Epidermal melanocyte (primary cell): ENCODE results near the gene BMPR1A.

Experiments used
- DNase-seq: peaks from one replicate; pipeline ENCODE4 v3.0.0; 2011; ENCODE audit warnings: low spot score; ENCODE audit not compliant: insufficient read length

BMPR1A gene

DNA sequence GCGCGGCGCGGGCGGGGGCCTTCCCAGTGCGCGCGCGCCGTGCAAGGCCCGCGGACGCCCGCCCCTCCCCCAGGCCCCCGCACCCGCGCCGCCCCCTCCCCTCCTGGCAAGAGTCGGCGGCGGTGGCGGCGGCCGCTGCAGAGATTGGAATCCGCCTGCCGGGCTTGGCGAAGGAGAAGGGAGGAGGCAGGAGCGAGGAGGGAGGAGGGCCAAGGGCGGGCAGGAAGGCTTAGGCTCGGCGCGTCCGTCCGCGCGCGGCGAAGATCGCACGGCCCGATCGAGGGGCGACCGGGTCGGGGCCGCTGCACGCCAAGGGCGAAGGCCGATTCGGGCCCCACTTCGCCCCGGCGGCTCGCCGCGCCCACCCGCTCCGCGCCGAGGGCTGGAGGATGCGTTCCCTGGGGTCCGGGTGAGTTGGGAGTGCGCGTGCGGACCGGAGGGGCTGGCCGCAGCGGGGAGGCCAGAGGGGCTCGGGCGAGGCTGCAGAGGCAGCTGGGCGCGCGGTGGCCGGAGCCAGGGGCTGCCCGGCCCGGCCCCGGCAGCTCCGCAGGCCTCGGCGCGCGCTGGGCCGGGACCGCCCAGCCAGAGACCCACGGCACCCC lies at the start of gene BMPR1A:
TSS of gene BMPR1A (plus strand) at position 109 of the 602 bp plus-strand sequence. CDS start 119,400 bp downstream, outside the sequence.
- DNase-seq, result no peak

DNA sequence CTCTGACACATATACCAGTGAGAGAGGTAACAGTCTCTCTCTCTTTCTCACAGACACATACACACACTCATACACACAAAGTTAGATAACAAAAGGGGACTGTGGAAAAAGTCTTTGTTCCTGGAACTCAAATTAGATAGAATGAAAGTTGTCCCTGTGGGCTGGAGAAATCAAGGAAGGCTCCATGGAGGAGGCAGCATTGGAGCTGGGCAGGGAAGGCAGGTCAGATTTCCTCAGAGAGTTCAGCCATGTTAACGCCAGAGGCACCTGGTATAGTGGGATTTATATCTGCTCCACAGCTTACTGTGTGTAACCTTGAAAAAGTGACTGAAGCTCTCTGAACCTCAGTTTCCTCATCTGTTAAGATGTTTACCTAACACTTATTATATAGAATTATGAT lies 49.4 kb upstream of the BMPR1A start:
- no peak for DNase-seq

DNA sequence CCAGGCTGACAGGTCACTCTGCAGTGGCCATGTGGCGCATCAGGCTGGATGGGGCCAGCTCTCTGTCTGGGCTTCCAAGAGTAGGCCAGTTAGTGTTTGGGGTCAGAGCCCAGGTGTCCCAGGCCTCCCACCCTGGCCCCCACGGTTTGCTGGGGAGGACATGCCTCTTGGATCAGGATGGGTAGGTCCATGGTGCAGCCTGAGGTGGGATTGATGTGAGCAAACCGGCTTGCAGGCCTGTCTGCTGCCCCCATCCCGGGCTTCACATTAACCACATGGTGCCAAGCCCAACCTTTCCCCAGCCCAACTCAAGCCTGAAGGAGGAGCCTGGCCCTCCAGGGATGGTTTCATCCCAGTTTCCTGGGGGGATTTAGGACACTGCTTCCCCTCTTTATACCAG lies 48.9 kb upstream of the BMPR1A start:
- no peak for DNase-seq

DNA sequence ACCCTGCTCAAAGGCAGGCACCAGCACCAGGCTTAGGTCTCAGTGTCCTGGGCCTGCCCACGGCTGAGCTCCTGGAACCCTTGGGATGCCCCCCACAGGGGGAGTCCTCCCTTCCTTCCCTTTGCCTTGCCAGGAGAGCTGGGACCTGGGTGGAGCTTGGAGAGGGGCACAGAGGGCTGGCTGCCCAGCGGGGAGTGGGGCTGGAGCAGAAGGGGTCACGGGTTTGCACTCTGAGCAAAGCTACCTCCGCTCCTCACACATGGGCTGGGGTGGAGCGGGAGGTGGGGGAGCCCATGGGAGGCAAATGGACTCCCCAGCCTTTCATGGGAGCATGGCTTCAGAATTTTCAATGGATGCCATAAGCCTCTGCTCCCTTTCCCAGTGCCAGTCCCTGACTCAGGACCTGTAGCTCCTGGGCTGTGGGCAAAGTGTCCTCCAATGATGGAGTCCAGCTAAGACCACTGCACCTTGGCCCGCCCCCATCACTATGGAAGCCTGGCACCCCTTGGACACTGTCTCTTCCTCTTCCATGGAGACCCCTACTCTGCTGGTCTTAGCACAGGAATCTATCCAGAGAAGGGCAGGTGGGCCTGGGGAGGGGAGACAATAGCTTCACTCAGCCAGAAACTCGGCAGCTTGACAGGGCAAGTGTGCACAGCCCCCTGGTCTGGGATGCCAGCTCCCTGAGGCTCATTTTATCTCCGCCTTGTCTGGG lies 48.2 kb upstream of the BMPR1A start:
- no peak for DNase-seq

DNA sequence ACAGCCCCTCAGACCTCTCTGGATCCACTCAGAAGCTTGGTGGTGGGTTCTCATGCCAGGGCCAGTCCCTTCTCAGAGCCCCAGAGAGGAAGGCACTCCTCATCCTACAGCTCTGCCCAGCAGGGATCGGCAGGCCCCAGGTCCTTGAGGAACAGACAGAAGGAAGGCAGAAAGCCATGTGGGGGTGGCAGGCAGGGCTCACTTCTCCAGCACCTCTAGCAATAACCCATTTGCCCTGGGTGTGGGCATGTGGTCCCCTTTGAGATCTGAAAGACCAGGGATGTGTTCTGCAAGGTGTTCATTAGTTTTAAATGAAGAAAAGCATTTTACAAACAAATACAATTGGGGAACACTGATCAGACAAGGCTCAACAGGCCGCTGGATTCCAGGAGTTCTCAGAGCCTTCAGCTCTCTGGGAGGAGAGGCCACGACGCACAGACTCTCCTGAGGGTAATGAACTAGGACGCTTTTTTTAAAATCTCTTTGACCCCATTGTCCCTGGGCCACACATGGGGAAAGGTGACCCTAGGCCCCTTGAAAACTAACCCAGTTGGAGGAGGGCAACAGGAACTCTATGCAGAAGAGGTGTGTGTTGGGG lies 47.5 kb upstream of the BMPR1A start:
- no peak for DNase-seq

DNA sequence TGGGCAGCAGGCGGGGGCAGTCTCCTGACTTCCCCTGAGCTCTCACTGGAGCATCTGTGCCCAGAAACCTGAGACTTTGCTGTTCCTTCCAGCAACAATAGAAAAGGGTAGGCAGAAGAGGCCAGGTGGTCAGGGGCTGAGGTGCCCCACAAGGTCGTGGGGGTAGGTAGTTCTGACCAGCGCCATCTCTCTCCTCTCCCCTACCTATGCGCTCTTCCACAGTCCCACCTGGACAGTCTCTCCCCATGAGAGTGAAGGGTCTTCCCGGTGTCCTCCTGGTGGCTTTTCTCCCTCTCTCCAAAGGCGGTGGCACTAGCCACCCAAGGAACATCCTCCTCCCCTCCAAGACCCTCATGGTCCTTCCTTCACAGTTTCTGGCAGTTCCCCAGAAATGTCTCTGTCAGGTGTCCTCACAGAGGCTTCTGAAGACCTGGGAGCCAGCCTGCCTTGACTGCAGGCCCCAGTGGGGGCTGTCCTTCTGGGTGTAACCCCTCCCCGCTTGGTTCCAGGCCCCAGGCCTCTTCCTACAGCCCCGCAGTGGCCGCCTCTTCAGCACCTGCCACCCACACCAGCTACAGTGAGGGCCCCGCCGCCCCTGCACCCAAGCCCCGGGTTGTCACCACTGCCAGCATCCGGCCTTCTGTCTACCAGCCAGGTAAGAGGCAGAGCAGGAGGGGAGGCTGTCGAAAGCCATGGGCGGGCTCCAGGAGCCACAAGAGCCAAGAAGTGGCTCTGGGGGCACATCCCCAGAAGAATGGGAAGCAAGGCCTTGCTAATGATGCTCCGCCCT lies 46.8 kb upstream of the BMPR1A start:
- DNase-seq, result no peak

DNA sequence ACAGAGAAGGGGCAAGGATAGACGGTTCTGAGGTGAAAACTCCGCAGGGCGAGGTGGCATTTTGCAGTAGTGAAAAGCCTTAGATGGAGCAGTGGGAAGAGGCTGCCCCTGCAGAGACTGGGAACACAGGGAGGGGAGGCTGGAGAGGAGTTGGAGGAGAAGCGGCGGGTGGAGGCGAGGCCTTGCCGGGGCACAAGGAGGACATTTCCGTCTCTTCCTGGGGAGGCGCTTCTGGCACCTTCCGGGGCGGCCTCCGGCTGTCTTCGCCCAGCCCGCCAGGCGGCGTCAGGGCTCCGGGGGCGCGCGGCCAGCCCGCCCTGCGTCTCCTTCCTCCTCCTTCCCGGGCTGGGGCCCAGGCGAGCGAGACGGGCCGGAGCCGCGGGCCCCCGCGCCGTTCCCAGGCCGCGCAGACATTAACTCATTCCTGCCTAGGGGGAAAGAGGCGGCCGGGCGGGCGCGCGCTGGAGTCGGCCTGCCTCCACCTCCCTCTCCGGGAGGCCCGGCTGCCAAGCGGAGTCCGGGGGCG lies 45.4 kb upstream of the BMPR1A start:
- peak; percentile 93 for DNase-seq

DNA sequence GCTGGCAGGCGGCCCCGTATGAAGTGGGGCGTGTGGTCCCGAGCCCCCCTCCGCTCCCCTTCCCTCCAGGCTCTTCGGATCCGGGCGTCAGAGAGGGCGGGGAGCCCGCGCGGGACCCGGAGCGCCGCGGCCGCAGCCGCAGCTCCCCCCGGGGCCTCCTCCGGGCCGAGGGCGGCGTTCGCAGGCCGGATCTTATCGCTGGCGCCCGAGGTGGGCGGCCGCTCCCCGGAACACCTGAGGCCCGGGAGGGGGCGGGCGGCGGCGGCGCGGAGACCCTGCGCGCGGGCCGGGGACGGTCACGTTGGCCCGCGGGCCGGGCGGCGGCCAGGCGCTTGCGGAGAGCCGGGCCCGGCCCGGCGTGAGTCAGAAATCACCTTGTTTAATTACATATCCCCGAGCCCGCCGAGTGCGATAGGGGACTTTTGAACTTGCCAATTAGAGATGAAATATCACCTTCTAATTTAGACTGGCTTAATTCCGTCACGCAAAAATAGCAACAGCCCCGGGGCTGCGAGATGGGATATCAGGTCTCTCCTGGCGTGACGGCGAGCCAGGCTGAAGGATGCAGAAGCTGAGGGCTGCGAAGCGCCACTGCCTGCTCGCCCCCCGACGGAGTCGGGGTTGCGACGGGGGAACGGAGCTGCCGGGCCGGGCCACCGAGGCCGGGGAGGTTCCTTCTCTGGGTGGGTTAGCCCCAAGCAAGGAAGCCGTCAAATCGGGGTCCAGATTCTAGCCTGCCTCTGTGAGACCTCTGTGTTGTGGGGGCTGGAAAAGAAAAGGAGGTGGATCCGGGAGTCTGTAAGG lies 44.7 kb upstream of the BMPR1A start:
- DNase-seq, result peak; percentile 52

DNA sequence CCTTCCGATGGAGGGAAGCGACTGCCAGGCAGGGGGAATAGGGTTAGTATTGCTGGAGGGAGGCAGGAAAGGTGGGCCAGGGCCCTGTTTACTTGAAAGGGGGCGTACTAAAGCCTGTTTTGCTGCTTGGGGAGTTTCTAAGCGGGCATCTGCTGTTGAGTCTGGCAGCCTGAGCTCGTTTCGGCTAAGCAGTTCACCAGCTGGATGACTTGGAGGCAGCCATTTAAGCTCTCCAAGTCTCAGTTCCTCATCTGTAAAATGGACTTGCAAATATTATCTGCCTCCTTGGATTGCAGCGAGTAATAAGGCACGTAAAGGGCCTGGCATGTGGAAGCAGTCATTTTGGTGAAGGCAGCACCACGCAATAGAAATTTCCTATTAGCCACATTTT lies 44.1 kb upstream of the BMPR1A start:
- no peak for DNase-seq

DNA sequence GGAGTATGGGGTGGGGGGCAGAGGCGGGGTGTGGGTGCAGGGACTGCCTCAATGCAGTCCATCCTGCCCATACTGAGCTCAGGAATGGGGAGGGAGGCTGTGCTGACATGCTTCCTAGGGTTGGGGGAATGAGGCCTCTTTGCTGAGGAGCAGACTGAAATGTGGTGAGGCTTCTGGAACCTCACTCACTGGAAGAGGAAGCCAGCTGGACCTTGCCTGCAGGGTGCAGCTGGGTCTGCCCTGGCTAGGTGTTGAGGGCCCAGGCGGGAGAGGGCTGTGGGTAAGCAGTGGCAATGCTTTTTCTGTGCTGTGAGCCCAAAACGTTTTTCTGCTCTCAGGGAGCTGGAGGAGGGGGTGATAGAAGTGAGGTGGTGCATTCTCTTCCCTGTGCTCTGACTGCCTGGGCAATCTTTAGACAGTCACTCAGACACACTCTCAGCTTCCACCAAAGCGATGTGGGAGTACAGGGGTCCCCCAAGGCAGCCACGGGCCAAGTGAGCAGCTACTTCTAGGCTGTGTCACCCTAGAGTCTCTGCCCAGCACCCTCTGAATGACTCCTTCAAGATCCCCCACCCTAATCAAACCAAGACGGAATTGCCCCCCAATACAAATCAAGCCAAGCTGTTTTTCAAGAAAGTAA lies 41.1 kb upstream of the BMPR1A start:
- DNase-seq, result no peak

DNA sequence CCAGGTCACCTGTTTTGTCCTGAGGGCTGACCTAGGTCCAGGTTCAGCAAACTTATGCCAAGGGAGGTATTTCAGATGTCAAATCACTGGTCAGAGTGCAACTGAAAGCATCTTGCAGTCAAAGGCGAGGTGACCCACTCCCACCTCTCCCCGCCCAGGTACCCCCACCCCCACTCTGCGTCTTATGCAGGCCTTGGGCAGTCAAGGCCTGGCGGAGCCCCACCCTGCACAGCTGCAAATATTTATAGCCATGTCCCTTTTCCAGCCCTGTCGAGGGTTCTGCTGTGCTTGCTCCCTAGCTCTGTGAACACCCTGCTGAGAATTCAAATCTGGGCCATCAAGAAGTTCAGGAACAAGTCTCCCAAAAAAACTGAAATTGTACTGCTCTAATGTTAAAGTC lies 40.6 kb upstream of the BMPR1A start:
- DNase-seq, result no peak

DNA sequence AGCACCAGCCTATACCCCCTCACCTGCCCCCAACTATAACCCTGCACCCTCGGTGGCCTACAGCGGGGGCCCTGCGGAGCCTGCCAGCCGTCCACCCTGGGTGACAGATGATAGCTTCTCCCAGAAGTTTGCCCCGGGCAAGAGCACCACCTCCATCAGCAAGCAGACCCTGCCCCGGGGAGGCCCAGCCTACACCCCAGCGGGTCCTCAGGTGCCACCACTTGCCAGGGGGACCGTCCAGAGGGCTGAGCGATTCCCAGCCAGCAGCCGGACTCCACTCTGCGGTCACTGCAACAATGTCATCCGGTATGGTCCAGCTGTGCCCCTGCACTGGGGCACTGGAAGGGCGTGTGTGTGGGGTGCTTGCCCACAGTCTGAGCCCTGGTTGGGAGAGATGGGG lies 40.0 kb upstream of the BMPR1A start:
- DNase-seq, result no peak

DNA sequence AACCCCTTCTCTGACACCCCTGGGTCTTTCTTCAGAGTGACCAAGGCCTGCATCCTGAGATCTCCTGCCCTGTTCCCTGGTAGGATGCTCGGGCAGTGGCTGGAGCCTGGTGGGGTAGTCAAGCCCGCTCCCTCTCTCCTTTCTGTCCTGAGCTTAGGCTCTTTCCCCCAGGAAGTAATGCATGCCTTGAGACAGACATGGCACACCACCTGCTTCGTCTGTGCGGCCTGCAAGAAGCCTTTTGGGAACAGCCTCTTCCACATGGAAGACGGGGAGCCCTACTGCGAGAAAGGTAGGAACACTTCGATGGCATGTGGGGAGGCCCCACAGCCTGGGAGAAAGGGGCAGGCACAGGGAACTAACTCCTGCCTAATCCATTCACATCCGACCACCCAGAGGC lies 37.9 kb upstream of the BMPR1A start:
- DNase-seq, result no peak

DNA sequence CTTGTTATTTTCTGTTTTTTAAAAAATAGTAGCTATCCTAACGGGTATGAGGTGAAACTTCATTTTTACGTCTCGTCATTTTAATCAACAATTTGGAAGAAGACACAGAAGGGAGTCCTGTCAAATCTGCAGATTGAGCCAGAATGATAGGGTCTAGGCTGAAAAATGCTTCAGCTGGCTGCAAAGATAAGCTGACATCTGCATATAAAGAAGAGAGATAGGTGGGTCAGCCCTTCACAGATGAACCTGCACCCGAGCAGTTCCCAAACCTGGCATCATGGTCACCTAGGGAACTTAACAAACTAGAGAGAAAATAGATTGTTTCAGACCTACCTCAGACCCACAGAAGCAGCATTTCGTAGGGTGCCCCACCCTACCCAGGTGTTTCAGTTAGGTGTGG lies 35.2 kb upstream of the BMPR1A start:
- no peak for DNase-seq

DNA sequence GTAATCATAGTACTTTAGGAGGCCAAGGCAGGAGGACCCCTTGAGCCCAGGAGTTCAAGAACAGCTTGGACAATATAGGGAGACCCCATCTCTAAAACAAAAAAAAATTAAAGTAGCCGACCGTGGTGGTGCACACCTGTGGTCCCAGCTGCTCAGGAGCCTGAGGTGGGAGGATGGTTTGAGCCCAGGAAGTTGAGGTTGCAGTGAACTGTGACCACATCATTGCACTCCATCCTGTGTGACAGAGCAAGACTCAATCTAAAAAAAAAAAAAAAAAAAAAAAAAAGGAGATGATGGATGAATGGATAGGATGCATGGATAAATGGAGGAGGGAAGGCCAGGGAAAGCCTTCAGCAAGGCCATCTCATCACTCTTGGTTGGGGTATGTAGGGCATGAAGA lies 33.4 kb upstream of the BMPR1A start:
- no peak for DNase-seq

DNA sequence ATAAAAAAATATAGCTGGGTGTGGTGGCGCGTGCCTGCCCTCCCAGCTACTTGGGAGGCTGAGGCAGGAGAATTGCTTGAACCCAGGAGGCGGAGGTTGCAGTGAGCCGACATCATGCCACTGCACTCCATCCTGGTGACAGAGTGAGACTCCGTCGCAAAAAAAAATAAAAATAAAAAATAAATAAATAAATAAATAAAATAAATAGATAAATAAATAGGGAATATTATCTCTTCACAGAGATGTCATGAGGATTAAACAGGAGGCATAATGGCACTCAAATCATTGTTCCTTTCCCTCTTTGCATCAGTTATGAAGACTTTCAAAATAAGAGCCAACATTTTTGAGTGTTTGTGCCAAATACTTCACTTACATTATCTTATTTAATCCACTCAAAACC lies 32.0 kb upstream of the BMPR1A start:
- DNase-seq, result no peak

DNA sequence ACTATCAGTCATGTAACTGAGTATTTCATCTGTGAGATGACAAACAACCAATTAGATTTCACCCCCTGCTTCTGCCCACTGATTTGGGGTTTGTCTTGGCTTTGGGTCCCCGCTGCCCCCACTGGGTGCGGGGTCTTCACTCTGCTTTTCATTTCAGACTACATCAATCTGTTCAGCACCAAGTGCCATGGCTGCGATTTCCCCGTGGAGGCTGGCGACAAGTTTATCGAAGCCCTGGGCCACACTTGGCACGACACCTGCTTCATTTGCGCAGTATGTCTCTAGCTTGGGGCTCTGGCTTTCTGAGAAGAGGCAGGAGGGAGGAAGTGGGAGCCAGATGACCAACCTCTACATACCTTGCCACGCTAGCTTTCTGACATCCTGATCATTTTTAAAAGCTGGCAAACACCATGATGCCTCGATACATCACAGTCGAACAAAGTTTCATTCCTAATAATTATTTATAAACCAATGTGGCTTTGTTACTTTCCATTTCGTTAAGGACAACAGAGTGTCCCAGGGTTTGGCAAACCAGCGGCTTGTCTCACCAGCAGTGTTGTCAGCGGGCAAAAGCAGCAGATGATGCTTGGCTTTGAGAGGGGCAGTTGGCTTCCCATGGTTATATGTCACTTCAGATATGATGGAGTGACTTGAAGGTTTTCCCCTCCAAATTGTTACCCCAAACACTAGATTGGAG lies 30.3 kb upstream of the BMPR1A start:
- no peak for DNase-seq

DNA sequence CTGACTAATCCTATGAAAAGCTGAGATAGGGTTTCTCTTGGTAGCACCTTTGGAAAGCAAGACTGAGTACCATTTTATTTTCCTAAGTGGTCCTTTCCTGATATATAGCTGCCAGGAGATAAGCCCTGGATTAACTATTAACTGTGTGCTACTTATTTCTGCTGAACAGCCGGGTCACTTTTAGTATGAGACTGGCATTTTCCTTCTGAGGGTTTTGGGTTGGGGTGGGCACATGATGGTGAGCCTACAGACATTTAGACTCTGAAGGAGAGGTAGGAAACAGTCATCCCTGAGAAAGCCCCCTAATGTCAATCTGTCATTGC lies 29.8 kb upstream of the BMPR1A start:
- no peak for DNase-seq

DNA sequence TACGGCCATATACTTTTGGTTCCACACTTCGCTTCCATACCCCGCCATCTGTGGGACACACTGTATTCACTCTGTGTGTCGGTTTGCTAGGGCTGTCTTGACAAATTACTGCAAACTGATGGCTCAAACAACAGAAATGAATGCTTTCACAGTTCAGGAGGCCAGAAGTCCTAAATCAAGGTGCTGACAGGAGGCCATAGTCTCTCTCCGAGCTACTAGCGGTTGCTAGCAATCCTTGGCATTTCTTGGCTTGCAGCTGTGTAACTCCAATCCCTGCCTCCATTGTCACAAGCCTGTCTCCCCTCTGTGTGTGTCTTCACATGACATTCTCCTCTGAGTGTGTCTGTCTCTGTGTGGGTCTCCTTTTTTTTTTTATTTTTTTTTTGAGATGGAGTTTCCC lies 28.9 kb upstream of the BMPR1A start:
- DNase-seq, result no peak

DNA sequence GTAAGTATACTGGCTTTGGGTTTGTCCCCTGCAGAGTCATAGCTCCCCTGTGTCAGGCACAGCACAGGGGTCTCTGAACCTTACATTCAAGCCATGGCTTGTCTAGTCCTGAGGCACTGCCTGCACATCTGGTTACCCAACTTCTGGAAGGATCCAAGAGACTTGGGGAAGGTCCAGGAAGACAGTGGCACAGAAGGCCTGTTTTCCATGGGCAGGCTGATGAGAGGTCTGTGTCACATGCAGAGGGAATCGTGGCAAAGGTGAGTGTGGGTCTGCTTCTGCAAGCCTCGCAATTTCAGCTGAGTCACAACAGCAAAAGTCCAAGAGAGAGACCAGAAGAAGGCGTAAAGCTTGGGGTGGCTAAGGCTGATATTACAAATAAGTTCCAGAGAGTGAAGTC lies 28.4 kb upstream of the BMPR1A start:
- no peak for DNase-seq
